AML-193 (cell line): ENCODE measurements around the gene NKAIN2.

Experiments
- DNase-seq, 2 experiments: peaks; one replicate each; lab custom pipeline; 2025; lab: John Stamatoyannopoulos, UW

Gene NKAIN2

GRCh38 chr6:124769811-124770544 lies 966.3 kb downstream of the NKAIN2 start:
- DNase-seq: no peak

GRCh38 chr6:124770784-124771183 lies 967.1 kb downstream of the NKAIN2 start:
- no peak for DNase-seq

- no peak for DNase-seq
Observed at GRCh38 chr6:124772733-124773319, 969.2 kb downstream of the NKAIN2 start.

GRCh38 chr6:124775121-124775520 lies 971.5 kb downstream of the NKAIN2 start:
- DNase-seq: no peak

- no peak for DNase-seq
Observed at GRCh38 chr6:124777863-124778262, 974.2 kb downstream of the NKAIN2 start.

GRCh38 chr6:124780623-124781022 lies 977.0 kb downstream of the NKAIN2 start:
- no peak for DNase-seq

- no peak for DNase-seq
Observed at GRCh38 chr6:124783344-124783743, 979.7 kb downstream of the NKAIN2 start.

GRCh38 chr6:124791156-124791555 lies 987.5 kb downstream of the NKAIN2 start:
- DNase-seq: no peak

- no peak for DNase-seq
Observed at GRCh38 chr6:124792386-124792785, 988.7 kb downstream of the NKAIN2 start.

GRCh38 chr6:124793398-124793797 lies 989.7 kb downstream of the NKAIN2 start:
- no peak for DNase-seq

- peak in 1 of 2 experiments; percentile 5 for DNase-seq
Observed at GRCh38 chr6:124795643-124796463, 992.2 kb downstream of the NKAIN2 start.

GRCh38 chr6:124796464-124796970 lies 992.9 kb downstream of the NKAIN2 start:
- no peak for DNase-seq

- no peak for DNase-seq
Observed at GRCh38 chr6:124797224-124797623, 993.6 kb downstream of the NKAIN2 start.

- DNase-seq: peak in 1 of 2 experiments; percentile 4
Observed at GRCh38 chr6:124798942-124799496, 995.4 kb downstream of the NKAIN2 start.

GRCh38 chr6:124799638-124800037 lies 996.0 kb downstream of the NKAIN2 start:
- no peak for DNase-seq

GRCh38 chr6:124800222-124800621 lies 996.6 kb downstream of the NKAIN2 start:
- DNase-seq: no peak

GRCh38 chr6:124812067-124812466 lies 1008.4 kb downstream of the NKAIN2 start:
- no peak for DNase-seq

- DNase-seq: peak; percentile 44 to 55
Observed at GRCh38 chr6:124819346-124819745, 1015.7 kb downstream of the NKAIN2 start.

- DNase-seq: no peak
Observed at GRCh38 chr6:124822204-124822613, 1018.5 kb downstream of the NKAIN2 start.

- DNase-seq: no peak
Observed at GRCh38 chr6:124822721-124823120, 1019.1 kb downstream of the NKAIN2 start.

GRCh38 chr6:124823240-124824111 lies 1019.8 kb downstream of the NKAIN2 start:
- DNase-seq: no peak
